B cell (primary cell): ENCODE data around the gene SURF2. TPM values are rescaled to one million over a fixed set of nuclear protein-coding genes. Genes with fewer than 3 reads are reported as not detected.

Experiments used
- ATAC-seq: fragments of 200-7000 bp; cut with Tn5 transposase; one replicate; pipeline ENCODE4 v1.10.0; 2021; ENCODE audit warnings: low read depth, mild to moderate bottlenecking, moderate number of reproducible peaks, moderate library complexity
- CTCF ChIA-PET: fragments of 350-600 bp; sonication (Branson Sonifier 250); formaldehyde crosslinking; loops from one replicate; lab custom pipeline; 2021; ENCODE audit warnings: antibody characterized with exemption, inconsistent platforms; lab: Charles Lee
- POLR2A ChIA-PET: fragments of 350-600 bp; sonication (Branson Sonifier 250); formaldehyde crosslinking; loops from one replicate; lab custom pipeline; 2021; ENCODE audit warnings: antibody characterized with exemption; lab: Charles Lee
- DNase-seq: peaks from one replicate; pipeline ENCODE4 v3.0.0; 2013
- H2AFZ ChIP-seq: 2 replicates; pipeline ENCODE4 v1.6.1; 2012; ENCODE audit warnings: mild to moderate bottlenecking, low read depth, low read length; ENCODE audit not compliant: insufficient read depth, poor library complexity, severe bottlenecking
- H3K27ac ChIP-seq, 2 donors: 1 replicate in 1 of 2; 2 replicates in 1 of 2; pipeline ENCODE4 v1.5.1; 2012 to 2013; ENCODE audit warnings: low read length in 2 of 2, mild to moderate bottlenecking in 2 of 2, moderate library complexity in 1 of 2
- H3K27me3 ChIP-seq, 4 experiments: fragments of 200-600 bp in 1 of 4; sonication (generic) in 1 of 4; replicated peaks in 1 of 4; 1 replicate in 2 of 4; 2 replicates in 2 of 4; pipeline versions ENCODE4 v1.6.1 to v1.7.0; 2013 to 2016; ENCODE audit warnings: low read length in 3 of 4, mild to moderate bottlenecking in 2 of 4, mixed read lengths in 1 of 4, moderate library complexity in 1 of 4; ENCODE audit not compliant: insufficient read depth in 4 of 4, control insufficient read depth in 3 of 4; ENCODE audit errors: control extremely low read depth in 1 of 4
- H3K36me3 ChIP-seq, 2 experiments: replicated peaks in 1 of 2; 1 replicate in 1 of 2; 2 replicates in 1 of 2; pipeline versions ENCODE4 v1.6.1 to v1.7.1; 2013; ENCODE audit warnings: low read length in 1 of 2; ENCODE audit not compliant: insufficient read depth in 2 of 2, control insufficient read depth in 1 of 2; ENCODE audit errors: control extremely low read depth in 1 of 2, extremely low read depth in 1 of 2
- H3K4me1 ChIP-seq, 2 donors: fragments of 200-600 bp in 1 of 2; sonication (generic) in 1 of 2; 1 replicate in 1 of 2; 2 replicates in 1 of 2; pipeline versions ENCODE4 v1.5.1 to v1.6.1; 2013 to 2017; ENCODE audit warnings: low read length in 2 of 2; ENCODE audit not compliant: control insufficient read depth in 2 of 2, insufficient read depth in 2 of 2
- H3K4me2 ChIP-seq: replicated peaks from 2 replicates; pipeline ENCODE3; 2012; ENCODE audit warnings: mild to moderate bottlenecking, low read depth, low read length; ENCODE audit not compliant: poor library complexity, severe bottlenecking
- H3K4me3 ChIP-seq, 5 experiments: fragments of 200-600 bp in 1 of 5; sonication (generic) in 1 of 5; 1 replicate in 3 of 5; 2 replicates in 2 of 5; pipeline versions ENCODE4 v1.5.1 to v1.7.0; 2011 to 2016; ENCODE audit warnings: low read length in 4 of 5, mild to moderate bottlenecking in 4 of 5, low read depth in 2 of 5, control low read depth in 1 of 5, moderate library complexity in 1 of 5; ENCODE audit not compliant: insufficient read depth in 1 of 5; ENCODE audit errors: control extremely low read depth in 1 of 5, extremely low read depth in 1 of 5
- H3K79me2 ChIP-seq: fragments of 200-600 bp; sonication (generic); one replicate; pipeline ENCODE4 v1.6.0; 2016; ENCODE audit warnings: low read length; ENCODE audit not compliant: control insufficient read depth, insufficient read depth
- H3K9ac ChIP-seq: fragments of 200-600 bp; sonication (generic); 2 replicates; pipeline ENCODE4 v1.6.1; 2017; ENCODE audit warnings: mild to moderate bottlenecking, low read length, moderate library complexity
- H3K9me3 ChIP-seq, 3 donors: one replicate each; pipeline versions ENCODE4 v1.6.1 to v1.7.1; 2013; ENCODE audit warnings: low read length in 2 of 3; ENCODE audit not compliant: control insufficient read depth in 2 of 3, insufficient read depth in 1 of 3; ENCODE audit errors: control extremely low read depth in 1 of 3
- H4K20me1 ChIP-seq: 2 replicates; pipeline ENCODE4 v1.6.0; 2012; ENCODE audit warnings: mild to moderate bottlenecking, low read length; ENCODE audit not compliant: insufficient read depth, control insufficient read depth, poor library complexity, severe bottlenecking
- H3K27ac Mint-ChIP-seq: one replicate; pipeline ENCODE4 v1.8.0; 2021; ENCODE audit warnings: mixed read lengths
- H3K27me3 Mint-ChIP-seq: one replicate; pipeline ENCODE4 v1.8.0; 2021; ENCODE audit warnings: mixed read lengths
- H3K4me1 Mint-ChIP-seq: one replicate; pipeline ENCODE4 v1.8.0; 2021; ENCODE audit warnings: mixed read lengths
- H3K4me3 Mint-ChIP-seq: one replicate; pipeline ENCODE4 v1.8.0; 2021; ENCODE audit warnings: mixed read lengths
- H3K9me3 Mint-ChIP-seq: one replicate; pipeline ENCODE4 v1.8.0; 2022; ENCODE audit warnings: mixed read lengths; ENCODE audit not compliant: insufficient read depth
- EZH2 ChIP-seq: IDR thresholded peaks from 2 replicates; pipeline ENCODE4 v1.6.1; 2012; ENCODE audit warnings: borderline replicate concordance, low read depth, mild to moderate bottlenecking, moderate library complexity, low read length; ENCODE audit not compliant: insufficient read depth, poor library complexity, severe bottlenecking
- WGBS: methylation state at CpG from one replicate; pipeline ENCODE4 v1.1.5; 2013; ENCODE audit warnings: missing lambda C conversion rate; ENCODE audit not compliant: insufficient coverage; 5-methylcytosine and 5-hydroxymethylcytosine counted together
- intact Hi-C: fragments of 100-400 bp; cut with micrococcal nuclease; formaldehyde crosslinking; loops from one replicate; pipeline ENCODE4 v1.10.0; 2022
- polyA plus RNA-seq: library from polyadenylated mRNA; depleted of rRNA; stranded (reverse); fragments of >200 nt; gene quantifications from 2 replicates; pipeline ENCODE4 v1.2.3, GENCODE V29; 2012
- total RNA-seq, 2 donors: library from RNA; stranded (reverse); fragments of 120-200 nt in 1 of 2; gene quantifications; 1 replicate in 1 of 2; 2 replicates in 1 of 2; pipeline versions ENCODE4 v1.2.3 to v1.2.4, GENCODE V29; 2013 to 2022
- TF ChIP-seq, protein P1 (sequence below): fragments of 200-600 bp; IDR thresholded peaks from one replicate; pipeline ENCODE4 v1.8.0; 2022; ENCODE audit warnings: antibody characterized with exemption, mild to moderate bottlenecking

Gene SURF2
- total and polyA plus RNA-seq, 2 donors (not counting 1 experiment from before 2014, with no cell fraction given) = 17.1 to 17.3 TPM

DNA sequence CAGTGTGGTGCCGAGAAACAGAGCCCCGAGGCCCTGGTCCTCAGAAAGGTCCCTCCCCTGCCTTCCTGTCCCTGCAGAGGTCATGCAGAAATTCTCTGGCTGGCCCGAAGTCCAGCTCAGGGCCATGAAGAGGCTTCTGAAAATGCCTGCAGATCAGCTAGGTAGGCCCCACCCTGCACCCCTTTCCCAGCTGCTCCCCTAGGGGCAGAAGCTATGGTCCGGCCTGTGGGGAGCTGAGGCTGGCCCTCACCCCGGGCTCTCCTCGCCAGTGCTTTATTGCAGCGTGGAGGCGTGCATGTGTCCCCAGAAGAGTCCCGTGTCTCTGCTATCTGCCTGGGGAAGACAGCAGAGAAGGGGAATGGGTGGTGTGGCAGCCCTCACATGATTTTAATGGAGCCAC, 41.5 kb downstream of the SURF2 start:
- 85% methylated on average over 3 of the region's 9 CpGs for WGBS
- Histone ChIP-seq H3K79me2 (no peaks in the 10 kb centered on the region), H4K20me1 (no peaks in the 10 kb centered on the region), H3K4me1 (no peaks in the 10 kb centered on the region), H3K27ac (no peak overlapping the region), H3K9me3 (no peaks in the 10 kb centered on the region), H3K36me3 (peaks cover 0 to 3% of the 10 kb centered on the region in 2 experiments), H3K9ac (no peak overlapping the region), H2AFZ (no peak overlapping the region), H3K27me3 (no peaks in the 10 kb centered on the region), H3K4me3 (no peak overlapping the region), H3K4me2 (no peak overlapping the region)
- ChIA-PET CTCF (interaction anchor here (0.5 kb wide), 1 partner anchor 111 kb away, joined by 5 read pairs; no protein-coding TSS in a partner anchor), POLR2A (no interaction called here)
- Mint-ChIP-seq H3K4me1 (no peaks in the 10 kb centered on the region), H3K4me3 (no peak overlapping the region), H3K27ac (no peak overlapping the region), H3K9me3 (no peaks in the 10 kb centered on the region), H3K27me3 (no peaks in the 10 kb centered on the region)
- DNase-seq = no peak
- ATAC-seq = no peak
- intact Hi-C loops = no loop called here
- no peak for TF ChIP-seq EZH2
- TF ChIP-seq, protein P1, sequence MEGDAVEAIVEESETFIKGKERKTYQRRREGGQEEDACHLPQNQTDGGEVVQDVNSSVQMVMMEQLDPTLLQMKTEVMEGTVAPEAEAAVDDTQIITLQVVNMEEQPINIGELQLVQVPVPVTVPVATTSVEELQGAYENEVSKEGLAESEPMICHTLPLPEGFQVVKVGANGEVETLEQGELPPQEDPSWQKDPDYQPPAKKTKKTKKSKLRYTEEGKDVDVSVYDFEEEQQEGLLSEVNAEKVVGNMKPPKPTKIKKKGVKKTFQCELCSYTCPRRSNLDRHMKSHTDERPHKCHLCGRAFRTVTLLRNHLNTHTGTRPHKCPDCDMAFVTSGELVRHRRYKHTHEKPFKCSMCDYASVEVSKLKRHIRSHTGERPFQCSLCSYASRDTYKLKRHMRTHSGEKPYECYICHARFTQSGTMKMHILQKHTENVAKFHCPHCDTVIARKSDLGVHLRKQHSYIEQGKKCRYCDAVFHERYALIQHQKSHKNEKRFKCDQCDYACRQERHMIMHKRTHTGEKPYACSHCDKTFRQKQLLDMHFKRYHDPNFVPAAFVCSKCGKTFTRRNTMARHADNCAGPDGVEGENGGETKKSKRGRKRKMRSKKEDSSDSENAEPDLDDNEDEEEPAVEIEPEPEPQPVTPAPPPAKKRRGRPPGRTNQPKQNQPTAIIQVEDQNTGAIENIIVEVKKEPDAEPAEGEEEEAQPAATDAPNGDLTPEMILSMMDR = no peak

DNA sequence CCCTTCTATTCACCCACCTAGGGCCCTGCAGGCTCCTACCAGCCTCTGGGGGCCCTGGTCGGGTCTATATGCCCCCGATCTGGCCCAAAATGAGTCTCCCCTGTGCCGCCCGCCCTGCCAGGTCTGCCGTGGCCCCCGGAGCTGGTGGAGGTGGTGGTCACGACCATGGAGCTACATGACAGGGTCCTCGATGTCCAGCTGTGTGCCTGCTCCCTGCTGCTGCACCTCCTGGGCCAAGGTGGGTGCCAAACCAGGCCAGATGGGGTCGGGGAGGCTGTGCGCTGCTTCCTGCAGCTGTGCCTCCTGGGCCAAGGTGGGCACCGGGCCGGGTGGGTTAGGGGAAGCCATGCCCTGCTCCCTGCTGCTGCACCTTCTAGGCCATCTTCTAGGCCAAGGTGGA, 43.9 kb downstream of the SURF2 start:
- Histone ChIP-seq H3K79me2 (no peaks in the 10 kb centered on the region), H3K4me2 (no peak overlapping the region), H4K20me1 (peaks cover 23% of the 10 kb centered on the region), H3K9ac (no peak overlapping the region), H3K9me3 (no peaks in the 10 kb centered on the region), H2AFZ (no peak overlapping the region), H3K27me3 (no peaks in the 10 kb centered on the region), H3K4me1 (no peaks in the 10 kb centered on the region), H3K27ac (no peak overlapping the region), H3K4me3 (no peak overlapping the region), H3K36me3 (peaks cover 0 to 12% of the 10 kb centered on the region in 2 experiments)
- H3K27me3 Mint-ChIP-seq = no peaks in the 10 kb centered on the region
- TF ChIP-seq EZH2 = no peak
- TF ChIP-seq, protein P1 = no peak
- ATAC-seq (no peak), DNase-seq (no peak)
- 92% methylated on average over 12 of the region's 12 CpGs for WGBS
- no peaks in the 10 kb centered on the region for H3K4me1 Mint-ChIP-seq
- H3K4me3 Mint-ChIP-seq = no peak overlapping the region
- intact Hi-C loops = no loop called here
- POLR2A ChIA-PET = interaction anchor here (0.6 to 0.7 kb wide), 2 partner anchors 11 to 334 kb away, joined by 3 to 4 read pairs; no protein-coding TSS in a partner anchor
- CTCF ChIA-PET = interaction anchor here (0.5 to 1.3 kb wide), 6 partner anchors 19 to 213 kb away, joined by 3 to 5 read pairs (median 4); no protein-coding TSS in a partner anchor
- H3K27ac Mint-ChIP-seq = no peak overlapping the region
- no peaks in the 10 kb centered on the region for H3K9me3 Mint-ChIP-seq
